Spinal cord (tissue), 10 donors: ENCODE results near the gene TMEM115. TPM values are rescaled to one million over a fixed set of nuclear protein-coding genes. Genes with fewer than 3 reads are reported as not detected.

Experiments
- DNase-seq, 6 donors: peaks; one replicate each; pipeline versions ENCODE4 v3.0.0 to v3.0.0-alpha.2; 2013 to 2015; ENCODE audit warnings: low spot score in 6 of 6, low read depth in 4 of 6
- H3K27ac ChIP-seq: one replicate; pipeline ENCODE4 v1.5.1; 2013; ENCODE audit warnings: low read depth, low read length, control low read depth
- H3K27me3 ChIP-seq: one replicate; pipeline ENCODE4 v1.6.1; 2013; ENCODE audit warnings: low read length; ENCODE audit not compliant: control insufficient read depth, insufficient read depth
- H3K36me3 ChIP-seq: one replicate; pipeline ENCODE4 v1.6.1; 2013; ENCODE audit warnings: low read length; ENCODE audit not compliant: control insufficient read depth, insufficient read depth
- H3K4me1 ChIP-seq: one replicate; pipeline ENCODE4 v1.6.1; 2013; ENCODE audit warnings: low read length; ENCODE audit not compliant: control insufficient read depth, insufficient read depth
- H3K4me3 ChIP-seq: one replicate; pipeline ENCODE4 v1.5.1; 2013; ENCODE audit warnings: low read depth, low read length, control low read depth
- H3K9me3 ChIP-seq: one replicate; pipeline ENCODE4 v1.6.1; 2013; ENCODE audit warnings: low read length; ENCODE audit not compliant: control insufficient read depth, insufficient read depth
- WGBS: methylation state at CpG from one replicate; pipeline ENCODE4 v1.1.5; 2013; ENCODE audit warnings: missing lambda C conversion rate; ENCODE audit not compliant: insufficient coverage; 5-methylcytosine and 5-hydroxymethylcytosine counted together
- polyA plus RNA-seq, 2 donors: library from polyadenylated mRNA; unstranded; fragments of 120-200 nt; gene quantifications; one replicate each; pipeline ENCODE4 v1.2.1, GENCODE V29; 2013; ENCODE audit not compliant: insufficient read length in 2 of 2
- total RNA-seq, 2 donors: library from RNA; depleted of rRNA in 1 of 2; stranded (reverse); fragments of 120-200 nt in 1 of 2; fragments of >200 nt in 1 of 2; gene quantifications; one replicate each; pipeline versions ENCODE4 v1.2.3 to v1.2.4, GENCODE V29; 2013 to 2014
- donor health status: healthy.

The TMEM115 gene
- total and polyA plus RNA-seq, 4 donors = 21.6 to 49.6 (median 44.4) TPM

GRCh38 chr3:50338965-50339364 is 20.4 kb downstream of the TMEM115 start:
- peaks cover 16% of the 10 kb centered on the region for H3K27me3 ChIP-seq
- H3K27ac ChIP-seq = peak overlapping the region; percentile 54
- H3K9me3 ChIP-seq = no peaks in the 10 kb centered on the region
- H3K4me1 ChIP-seq = peaks cover 56% of the 10 kb centered on the region
- peaks cover 23% of the 10 kb centered on the region for H3K36me3 ChIP-seq
- WGBS = 87% methylated on average over 5 of the region's 5 CpGs
- DNase-seq = no peak
- H3K4me3 ChIP-seq = no peak overlapping the region

- H3K27ac ChIP-seq = peak overlapping the region; percentile 95
- WGBS = under 1% methylated on average over 79 of the region's 79 CpGs
- peaks cover 20% of the 10 kb centered on the region for H3K36me3 ChIP-seq
- H3K4me1 ChIP-seq = peaks cover 53% of the 10 kb centered on the region
- peak; percentile 92 to 99 (median 96) for DNase-seq
- peaks cover 16% of the 10 kb centered on the region for H3K27me3 ChIP-seq
- H3K9me3 ChIP-seq = no peaks in the 10 kb centered on the region
- peak overlapping the region; percentile 85 for H3K4me3 ChIP-seq
These were observed 22.0 kb downstream of the TMEM115 start for GRCh38 chr3:50337175-50337861.

- Histone ChIP-seq H3K9me3 (no peaks in the 10 kb centered on the region), H3K4me1 (peaks cover 51% of the 10 kb centered on the region), H3K27ac (peak overlapping the region; percentile 95), H3K4me3 (peak overlapping the region; percentile 85), H3K36me3 (peaks cover 21% of the 10 kb centered on the region), H3K27me3 (peaks cover 13% of the 10 kb centered on the region)
- WGBS = 0% methylated on average over 31 of the region's 31 CpGs
- peak in 1 of 6 donors; percentile 34 for DNase-seq
These were observed 22.7 kb downstream of the TMEM115 start for GRCh38 chr3:50336452-50337174.

- Histone ChIP-seq H3K27ac (peak overlapping the region; percentile 29), H3K9me3 (no peaks in the 10 kb centered on the region), H3K4me3 (no peak overlapping the region), H3K27me3 (no peaks in the 10 kb centered on the region), H3K36me3 (peaks cover 35% of the 10 kb centered on the region), H3K4me1 (peaks cover 33% of the 10 kb centered on the region)
- 79% methylated on average over 5 of the region's 5 CpGs for WGBS
- DNase-seq = no peak
These were observed 24.8 kb downstream of the TMEM115 start for GRCh38 chr3:50334339-50335075.

- 84% methylated on average over 5 of the region's 12 CpGs for WGBS
- Histone ChIP-seq H3K9me3 (no peaks in the 10 kb centered on the region), H3K27me3 (no peaks in the 10 kb centered on the region), H3K27ac (peak overlapping the region; percentile 29), H3K4me3 (no peak overlapping the region), H3K4me1 (peaks cover 32% of the 10 kb centered on the region), H3K36me3 (peaks cover 40% of the 10 kb centered on the region)
- DNase-seq = no peak
These were observed 25.5 kb downstream of the TMEM115 start for GRCh38 chr3:50333744-50334328.

GRCh38 chr3:50331364-50331907 is 27.9 kb downstream of the TMEM115 start:
- WGBS = 99% methylated on average over 19 of the region's 19 CpGs
- peaks cover 43% of the 10 kb centered on the region for H3K36me3 ChIP-seq
- no peak overlapping the region for H3K4me3 ChIP-seq
- H3K9me3 ChIP-seq = no peaks in the 10 kb centered on the region
- no peak for DNase-seq
- H3K27ac ChIP-seq = no peak overlapping the region
- no peaks in the 10 kb centered on the region for H3K27me3 ChIP-seq
- peaks cover 33% of the 10 kb centered on the region for H3K4me1 ChIP-seq

GRCh38 chr3:50330330-50330729 is 29.0 kb downstream of the TMEM115 start:
- no peaks in the 10 kb centered on the region for H3K27me3 ChIP-seq
- H3K4me1 ChIP-seq = peaks cover 22% of the 10 kb centered on the region
- no peak for DNase-seq
- peaks cover 54% of the 10 kb centered on the region for H3K36me3 ChIP-seq
- H3K4me3 ChIP-seq = no peak overlapping the region
- H3K27ac ChIP-seq = no peak overlapping the region
- H3K9me3 ChIP-seq = no peaks in the 10 kb centered on the region
- WGBS = 96% methylated on average over 10 of the region's 10 CpGs

GRCh38 chr3:50327943-50328691 is 31.2 kb downstream of the TMEM115 start, which contains the start of gene TUSC2:
TSS of gene TUSC2 (minus strand) at chr3:50328223. CDS start at chr3:50328099, 124 bp downstream.
- WGBS = 2% methylated on average over 55 of the region's 55 CpGs

More at GRCh38 chr3:50327943-50328691, 31.2 kb downstream of the TMEM115 start, which contains the start of gene TUSC2:
- Histone ChIP-seq H3K9me3 (no peaks in the 10 kb centered on the region), H3K27ac (peak within 1 kb of the TSS; percentile 89), H3K4me1 (peaks cover 36% of the 10 kb centered on the region), H3K36me3 (peaks cover 68% of the 10 kb centered on the region), H3K4me3 (peak within 1 kb of the TSS; percentile 78), H3K27me3 (no peaks in the 10 kb centered on the region)
- DNase-seq = peak; percentile 91 to 99 (median 98)
